ENCODE data around the gene TMEM54.
A peak's percentile ranks its signal among the peaks of the same experiment; 100 is the strongest.

The TMEM54 gene

GRCh38 chr1:32924881-32925344 is 23.7 kb upstream of the TMEM54 start:
- in situ Hi-C loops (cut with HindIII; ENCODE audit: low sequenced_read_pairs): no loop called here
- TF ChIP-seq CTCF (IDR thresholded peaks at IDR 0.05; ENCODE audit: low read depth, low read length, missing control alignments): no peak
- no peak for DNase-seq (ENCODE audit: low read depth)
- no peak overlapping the region for H3K4me3 ChIP-seq (ENCODE audit: low read depth, low read length)

GRCh38 chr1:32920833-32921232 is 19.6 kb upstream of the TMEM54 start:
- in situ Hi-C loops (cut with HindIII; ENCODE audit: low sequenced_read_pairs): no loop called here
- no peak for TF ChIP-seq CTCF (IDR thresholded peaks at IDR 0.05; ENCODE audit: low read depth, low read length, missing control alignments)
- DNase-seq (ENCODE audit: low read depth): no peak
- no peak overlapping the region for H3K4me3 ChIP-seq (ENCODE audit: low read depth, low read length)

GRCh38 chr1:32919811-32920733 is 18.9 kb upstream of the TMEM54 start:
- no peak overlapping the region for H3K4me3 ChIP-seq (ENCODE audit: low read depth, low read length)

GRCh38 chr1:32918179-32918578 is 17.0 kb upstream of the TMEM54 start:
- H3K4me3 ChIP-seq (ENCODE audit: low read depth, low read length): no peak overlapping the region
- no peak for DNase-seq (ENCODE audit: low read depth)
- in situ Hi-C loops (cut with HindIII; ENCODE audit: low sequenced_read_pairs): no loop called here
- no peak for TF ChIP-seq CTCF (IDR thresholded peaks at IDR 0.05; ENCODE audit: low read depth, low read length, missing control alignments)

More at GRCh38 chr1:32919811-32920733, 18.9 kb upstream of the TMEM54 start:
- TF ChIP-seq CTCF (IDR thresholded peaks at IDR 0.05; ENCODE audit: low read depth, low read length, missing control alignments): no peak
- DNase-seq (ENCODE audit: low read depth): peak; percentile 53
- in situ Hi-C loops (cut with HindIII; ENCODE audit: low sequenced_read_pairs): no loop called here

- H3K4me3 ChIP-seq (ENCODE audit: low read depth, low read length): no peak overlapping the region
- DNase-seq (ENCODE audit: low read depth): no peak
- in situ Hi-C loops (cut with HindIII; ENCODE audit: low sequenced_read_pairs): no loop called here
- no peak for TF ChIP-seq CTCF (IDR thresholded peaks at IDR 0.05; ENCODE audit: low read depth, low read length, missing control alignments)
These were observed 16.3 kb upstream of the TMEM54 start for GRCh38 chr1:32917521-32917920.

- H3K4me3 ChIP-seq (ENCODE audit: low read depth, low read length): no peak overlapping the region
- no peak for DNase-seq (ENCODE audit: low read depth)
- TF ChIP-seq CTCF (IDR thresholded peaks at IDR 0.05; ENCODE audit: low read depth, low read length, missing control alignments): no peak
- in situ Hi-C loops (cut with HindIII; ENCODE audit: low sequenced_read_pairs): no loop called here
These were observed 14.8 kb upstream of the TMEM54 start for GRCh38 chr1:32915766-32916706.
